Fibroblast of lung (primary cell): Measurements from ENCODE around the gene DCBLD2. TPM values are rescaled to one million over a fixed set of nuclear protein-coding genes. Genes with fewer than 3 reads are reported as not detected.

ENCODE experiments used
- DNase-seq, 2 donors: peaks; one replicate each; pipeline versions ENCODE4 v3.0.0 to v3.0.0-alpha.2; 2010; ENCODE audit warnings: low read depth in 2 of 2
- H2AFZ ChIP-seq: 2 replicates; pipeline ENCODE4 v1.5.1; 2012; ENCODE audit warnings: low read length, control low read depth, inconsistent platforms
- H3K27ac ChIP-seq: 2 replicates; pipeline ENCODE4 v1.5.1; 2011; ENCODE audit warnings: low read length, control low read depth; ENCODE audit not compliant: insufficient read depth
- H3K27me3 ChIP-seq: 2 replicates; pipeline ENCODE4 v1.5.1; 2011; ENCODE audit warnings: mild to moderate bottlenecking, low read length; ENCODE audit not compliant: control insufficient read depth, insufficient read depth
- H3K36me3 ChIP-seq: 2 replicates; pipeline ENCODE4 v1.5.1; 2011; ENCODE audit warnings: low read length; ENCODE audit not compliant: control insufficient read depth, insufficient read depth
- H3K4me1 ChIP-seq: 2 replicates; pipeline ENCODE4 v1.5.1; 2011; ENCODE audit warnings: low read length; ENCODE audit not compliant: control insufficient read depth, insufficient read depth; ENCODE audit errors: extremely low read depth
- H3K4me2 ChIP-seq: 2 replicates; pipeline ENCODE4 v1.5.1; 2011; ENCODE audit warnings: low read length, control low read depth; ENCODE audit not compliant: insufficient read depth; ENCODE audit errors: extremely low read depth
- H3K4me3 ChIP-seq, 4 experiments: fragments of 200-600 bp in 1 of 4; sonication (generic) in 1 of 4; replicated peaks in 1 of 4; 2 replicates each; pipeline ENCODE4 v1.5.1; 2011 to 2016; ENCODE audit warnings: low read length in 4 of 4, low read depth in 3 of 4, mild to moderate bottlenecking in 3 of 4, control low read depth in 2 of 4, inconsistent platforms in 1 of 4, mixed read lengths in 1 of 4; ENCODE audit not compliant: insufficient read depth in 1 of 4; ENCODE audit errors: control extremely low read depth in 1 of 4
- H3K79me2 ChIP-seq: 2 replicates; pipeline ENCODE4 v1.5.1; 2012; ENCODE audit warnings: mild to moderate bottlenecking, low read length, inconsistent platforms; ENCODE audit not compliant: control insufficient read depth, insufficient read depth
- H3K9ac ChIP-seq: 2 replicates; pipeline ENCODE4 v1.5.1; 2011; ENCODE audit warnings: mild to moderate bottlenecking, low read length, control low read depth; ENCODE audit not compliant: insufficient read depth
- H3K9me3 ChIP-seq: 2 replicates; pipeline ENCODE4 v1.5.1; 2012; ENCODE audit warnings: low read depth, low read length; ENCODE audit not compliant: control insufficient read depth, insufficient read depth
- H4K20me1 ChIP-seq: 2 replicates; pipeline ENCODE4 v1.5.1; 2011; ENCODE audit warnings: low read length; ENCODE audit not compliant: control insufficient read depth, insufficient read depth; ENCODE audit errors: extremely low read depth
- EZH2 ChIP-seq: IDR thresholded peaks from 2 replicates; pipeline ENCODE4 v1.5.1; 2012; ENCODE audit warnings: low read length, control low read depth, mild to moderate bottlenecking; ENCODE audit errors: missing control alignments
- polyA plus RNA-seq, 2 donors: library from polyadenylated mRNA; depleted of rRNA in 1 of 2; stranded (reverse) in 1 of 2; unstranded in 1 of 2; fragments of >200 nt; gene quantifications; 2 replicates each; pipeline ENCODE4 v1.2.1, GENCODE V29; 2011 to 2012; ENCODE audit warnings: missing spikeins in 1 of 2
- total RNA-seq: library from RNA; depleted of rRNA; stranded (reverse); fragments of >200 nt; gene quantifications from 2 replicates; pipeline ENCODE4 v1.2.1, GENCODE V29; 2014
- TF ChIP-seq, protein P1 (sequence below), 2 donors: IDR thresholded peaks in 1 of 2; conservative IDR thresholded peaks in 1 of 2; 1 replicate in 1 of 2; 2 replicates in 1 of 2; pipeline ENCODE4 v1.5.1; 2011 to 2012; ENCODE audit warnings: low read length in 2 of 2, control low read depth in 1 of 2, inconsistent platforms in 1 of 2, low read depth in 1 of 2, mild to moderate bottlenecking in 1 of 2

The DCBLD2 gene
- total and polyA plus RNA-seq, 2 donors (not counting 1 experiment from before 2014, with no cell fraction given) = 98.1 to 195 TPM

DNA sequence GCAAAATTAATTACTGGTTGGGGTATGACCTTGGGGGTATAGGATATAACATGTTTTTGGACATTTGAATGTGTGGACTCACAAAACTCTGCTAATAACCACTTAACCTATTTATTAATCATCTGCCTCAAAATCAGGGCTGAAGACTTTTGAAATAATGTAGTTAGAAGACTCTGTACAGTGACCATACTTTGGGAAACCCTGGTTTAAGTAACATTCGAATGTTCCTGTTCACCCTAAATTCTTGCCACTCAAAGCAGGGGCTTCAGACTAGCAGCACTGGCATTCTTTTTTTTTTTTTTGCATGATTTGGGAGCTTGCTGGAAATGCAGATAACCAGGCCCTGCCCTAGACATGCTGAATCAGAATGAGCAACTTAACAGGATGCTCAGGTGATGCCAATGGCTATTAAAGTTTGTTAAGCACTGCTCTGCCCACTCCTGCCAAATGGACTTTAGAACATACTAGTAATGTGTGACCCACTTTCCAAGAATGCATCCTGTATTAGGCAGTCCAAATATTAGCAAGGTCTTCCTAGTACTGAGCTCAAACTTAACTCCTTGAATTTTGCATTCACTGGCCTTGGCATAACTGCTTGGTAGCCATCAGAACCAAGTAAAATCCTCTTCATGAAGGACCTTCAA lies 151.1 kb downstream of the DCBLD2 start:
- no peak overlapping the region for H2AFZ ChIP-seq
- no peak overlapping the region for H3K27ac ChIP-seq
- peak in 1 of 2 donors; percentile 16 for DNase-seq
- no peaks in the 10 kb centered on the region for H3K36me3 ChIP-seq
- TF ChIP-seq, protein P1, sequence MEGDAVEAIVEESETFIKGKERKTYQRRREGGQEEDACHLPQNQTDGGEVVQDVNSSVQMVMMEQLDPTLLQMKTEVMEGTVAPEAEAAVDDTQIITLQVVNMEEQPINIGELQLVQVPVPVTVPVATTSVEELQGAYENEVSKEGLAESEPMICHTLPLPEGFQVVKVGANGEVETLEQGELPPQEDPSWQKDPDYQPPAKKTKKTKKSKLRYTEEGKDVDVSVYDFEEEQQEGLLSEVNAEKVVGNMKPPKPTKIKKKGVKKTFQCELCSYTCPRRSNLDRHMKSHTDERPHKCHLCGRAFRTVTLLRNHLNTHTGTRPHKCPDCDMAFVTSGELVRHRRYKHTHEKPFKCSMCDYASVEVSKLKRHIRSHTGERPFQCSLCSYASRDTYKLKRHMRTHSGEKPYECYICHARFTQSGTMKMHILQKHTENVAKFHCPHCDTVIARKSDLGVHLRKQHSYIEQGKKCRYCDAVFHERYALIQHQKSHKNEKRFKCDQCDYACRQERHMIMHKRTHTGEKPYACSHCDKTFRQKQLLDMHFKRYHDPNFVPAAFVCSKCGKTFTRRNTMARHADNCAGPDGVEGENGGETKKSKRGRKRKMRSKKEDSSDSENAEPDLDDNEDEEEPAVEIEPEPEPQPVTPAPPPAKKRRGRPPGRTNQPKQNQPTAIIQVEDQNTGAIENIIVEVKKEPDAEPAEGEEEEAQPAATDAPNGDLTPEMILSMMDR (conservative IDR thresholded peaks at IDR 0.05 in 1 of 2, IDR thresholded peaks at IDR 0.05 in 1 of 2; ENCODE audit: low read depth in 1 of 2, low read length in 2 of 2) = no peak
- TF ChIP-seq EZH2 = no peak
- no peak overlapping the region for H3K9ac ChIP-seq
- H3K4me3 ChIP-seq = no peak overlapping the region
- H4K20me1 ChIP-seq = no peaks in the 10 kb centered on the region
- no peaks in the 10 kb centered on the region for H3K27me3 ChIP-seq
- no peak overlapping the region for H3K4me2 ChIP-seq
- H3K79me2 ChIP-seq = no peaks in the 10 kb centered on the region
- H3K9me3 ChIP-seq = no peaks in the 10 kb centered on the region
- H3K4me1 ChIP-seq = no peaks in the 10 kb centered on the region

DNA sequence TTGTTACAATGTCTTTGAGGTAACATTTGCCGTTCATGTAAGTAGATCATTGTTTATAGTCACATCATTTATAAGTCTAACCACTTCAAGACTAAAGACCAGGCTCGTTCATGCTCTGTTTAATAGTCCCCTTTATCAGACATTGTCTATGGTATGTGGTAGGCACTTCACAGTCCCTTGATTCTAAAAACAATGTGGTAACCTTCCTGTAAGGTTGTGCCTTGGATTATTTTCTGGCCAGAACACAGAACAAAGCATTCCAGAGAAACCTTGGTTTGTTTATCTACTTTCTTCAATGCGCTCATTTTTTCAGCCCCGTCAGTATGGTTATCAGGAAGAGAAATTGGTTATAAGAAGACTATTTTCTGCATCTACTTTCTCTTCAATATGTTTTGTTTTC lies 154.6 kb downstream of the DCBLD2 start:
- no peaks in the 10 kb centered on the region for H3K4me1 ChIP-seq
- H3K9me3 ChIP-seq = no peaks in the 10 kb centered on the region
- no peaks in the 10 kb centered on the region for H3K79me2 ChIP-seq
- no peaks in the 10 kb centered on the region for H4K20me1 ChIP-seq
- TF ChIP-seq EZH2 = no peak
- TF ChIP-seq, protein P1 (conservative IDR thresholded peaks at IDR 0.05 in 1 of 2, IDR thresholded peaks at IDR 0.05 in 1 of 2; ENCODE audit: low read depth in 1 of 2, low read length in 2 of 2) = no peak
- H2AFZ ChIP-seq = no peak overlapping the region
- no peak overlapping the region for H3K27ac ChIP-seq
- H3K9ac ChIP-seq = no peak overlapping the region
- no peaks in the 10 kb centered on the region for H3K36me3 ChIP-seq
- no peak overlapping the region for H3K4me3 ChIP-seq
- H3K4me2 ChIP-seq = no peak overlapping the region
- peak in 1 of 2 donors; percentile 62 for DNase-seq
- H3K27me3 ChIP-seq = no peaks in the 10 kb centered on the region

DNA sequence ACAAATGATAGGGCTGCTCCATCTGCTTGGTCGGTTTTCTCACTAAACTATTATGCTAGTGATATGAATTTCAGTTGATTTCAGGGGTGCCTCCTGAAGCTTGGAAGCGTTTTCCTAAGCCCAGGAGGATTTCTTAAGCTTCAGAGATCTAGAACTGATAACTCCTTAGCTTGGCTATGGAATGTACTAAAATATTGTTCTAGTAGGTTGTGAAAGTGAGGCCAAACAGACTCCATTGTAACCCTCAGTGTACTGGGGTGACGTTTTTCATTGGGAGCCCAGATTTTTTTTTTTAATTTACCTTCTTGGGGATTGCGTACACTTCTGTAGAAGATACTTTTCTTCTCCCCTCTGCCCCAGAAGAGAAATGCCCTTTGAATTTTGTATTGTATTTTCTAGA lies 155.4 kb downstream of the DCBLD2 start:
- no peaks in the 10 kb centered on the region for H3K4me1 ChIP-seq
- DNase-seq = no peak
- H3K4me2 ChIP-seq = no peak overlapping the region
- H3K36me3 ChIP-seq = no peaks in the 10 kb centered on the region
- no peaks in the 10 kb centered on the region for H4K20me1 ChIP-seq
- TF ChIP-seq EZH2 = no peak
- TF ChIP-seq, protein P1 (conservative IDR thresholded peaks at IDR 0.05 in 1 of 2, IDR thresholded peaks at IDR 0.05 in 1 of 2; ENCODE audit: low read depth in 1 of 2, low read length in 2 of 2) = no peak
- H3K4me3 ChIP-seq = no peak overlapping the region
- no peak overlapping the region for H3K9ac ChIP-seq
- H3K79me2 ChIP-seq = no peaks in the 10 kb centered on the region
- no peaks in the 10 kb centered on the region for H3K27me3 ChIP-seq
- no peak overlapping the region for H3K27ac ChIP-seq
- H3K9me3 ChIP-seq = no peaks in the 10 kb centered on the region
- H2AFZ ChIP-seq = no peak overlapping the region

Other genes with a start within 250 kb of the DCBLD2 start
- 2.6 and 4.1 TPM in 2 replicates for gene ST3GAL6, start 138.4 kb downstream of the DCBLD2 start, total RNA-seq
- gene ST3GAL6, start 138.4 kb downstream of the DCBLD2 start, polyA plus RNA-seq = 1.7 TPM in 2 replicates